Forelimb muscle (tissue), 1 donor: Measurements from ENCODE around the gene CUL2. TPM values are rescaled to one million over a fixed set of nuclear protein-coding genes. Genes with fewer than 3 reads are reported as not detected.
A peak's percentile ranks its signal among the peaks of the same experiment; 100 is the strongest.
"Not testable (repeated sequence)": the region's sequence is repeated elsewhere in the genome, so short reads cannot be mapped to it uniquely, and the experiment has no call there.

Source experiments
- DNase-seq: peaks from one replicate; pipeline ENCODE4 v3.0.0-alpha.2; 2013; ENCODE audit warnings: low read depth
- polyA plus RNA-seq: library from polyadenylated mRNA; unstranded; fragments of 120-200 nt; gene quantifications from one replicate; pipeline ENCODE4 v1.2.1, GENCODE V29; 2013; ENCODE audit not compliant: insufficient read length

CUL2 gene
- polyA plus RNA-seq, 1 donor, result 42.5 TPM

DNA sequence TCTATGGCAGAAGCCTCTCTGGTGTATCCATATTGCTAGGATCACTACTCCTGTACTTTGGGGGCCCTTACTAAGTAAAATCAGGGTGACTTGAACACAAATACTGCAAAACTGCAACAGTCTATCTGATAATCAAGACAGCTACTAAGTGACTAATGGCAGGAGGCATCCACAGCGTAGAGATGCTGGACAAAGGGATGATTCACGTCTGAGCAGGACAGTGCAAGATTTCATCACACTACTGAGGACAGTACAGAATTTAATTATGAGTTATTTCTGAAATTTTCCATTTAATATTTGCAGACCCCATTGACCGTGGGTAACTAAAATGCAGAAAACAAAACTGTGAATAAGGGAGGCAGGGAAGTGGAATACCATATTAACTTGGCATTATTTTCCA lies 10.4 kb downstream of the CUL2 start:
- no peak for DNase-seq

DNA sequence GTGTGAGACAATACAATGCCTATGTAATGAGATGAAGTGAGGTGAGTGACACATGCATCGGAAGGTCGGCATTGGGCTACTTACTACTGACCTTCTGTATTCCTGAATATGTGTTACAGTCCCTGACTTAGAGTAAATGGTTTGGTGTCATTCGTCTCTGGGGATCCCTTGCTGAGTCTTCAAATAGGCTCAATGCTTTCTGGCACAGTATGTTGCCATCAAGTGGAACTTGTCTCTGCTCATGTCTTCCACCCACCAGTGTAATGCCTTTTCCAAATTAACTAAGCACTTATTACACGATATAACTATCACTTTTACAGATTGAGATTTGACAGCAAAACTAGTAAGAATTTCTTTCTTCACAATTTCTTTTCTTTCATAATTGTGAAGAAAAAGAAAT lies 10.9 kb downstream of the CUL2 start:
- no peak for DNase-seq

DNA sequence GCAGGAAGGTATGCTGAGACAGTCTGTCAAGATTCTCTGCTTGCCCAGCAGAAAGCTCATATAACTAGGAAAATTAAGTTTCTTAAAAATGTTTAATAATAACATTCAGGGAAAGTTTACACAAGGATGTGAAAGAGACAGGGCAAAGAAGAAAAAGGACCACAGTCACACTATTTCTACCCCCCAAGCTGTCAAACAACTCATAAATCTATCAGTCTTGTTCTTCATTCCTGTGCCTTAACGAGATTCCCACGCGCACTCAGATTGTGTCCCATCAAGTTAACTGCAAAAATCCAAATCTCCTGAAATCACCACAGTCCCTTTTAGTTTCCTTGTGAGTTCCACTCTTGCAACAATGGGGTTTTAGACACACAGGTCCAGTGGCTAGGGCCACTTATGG lies 14.9 kb downstream of the CUL2 start:
- DNase-seq, result no peak

DNA sequence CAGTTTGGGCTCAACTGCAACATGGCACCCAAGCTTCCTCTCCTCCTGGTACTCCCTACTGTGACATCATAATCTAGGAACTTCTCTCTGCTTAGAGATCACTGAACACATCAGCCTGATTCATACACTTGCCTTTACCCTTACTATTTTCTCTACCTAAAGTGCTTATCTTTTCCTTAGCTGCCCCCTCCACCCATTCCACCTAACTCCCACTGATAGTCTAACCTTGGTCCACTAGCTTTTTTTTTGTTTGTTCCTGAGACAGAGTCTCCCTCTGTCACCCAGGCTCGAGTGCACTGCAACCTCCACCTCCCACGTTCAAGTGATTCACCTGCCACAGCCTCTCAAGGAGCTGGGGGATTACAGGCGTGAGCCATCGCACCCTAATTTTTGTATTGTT lies 15.9 kb downstream of the CUL2 start:
- no peak for DNase-seq

DNA sequence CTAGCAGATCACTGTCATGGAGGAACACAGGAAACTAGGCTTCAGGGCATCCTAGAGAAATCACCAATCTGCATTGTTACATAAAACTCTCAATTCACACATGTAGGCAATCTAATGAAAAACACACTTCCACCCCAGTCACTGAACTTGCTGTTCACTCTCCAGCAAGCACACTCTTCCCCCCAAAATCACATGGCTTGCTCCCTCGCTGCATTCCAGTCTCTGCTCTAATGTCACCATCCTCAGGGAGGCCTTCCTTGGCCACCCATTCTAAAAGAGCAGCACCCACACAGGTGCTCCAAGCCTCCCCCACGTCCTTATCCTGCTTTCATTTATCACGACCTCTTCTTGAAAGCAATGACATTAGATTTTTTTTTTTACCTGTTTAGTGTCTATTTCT lies 19.6 kb downstream of the CUL2 start:
- no peak for DNase-seq

DNA sequence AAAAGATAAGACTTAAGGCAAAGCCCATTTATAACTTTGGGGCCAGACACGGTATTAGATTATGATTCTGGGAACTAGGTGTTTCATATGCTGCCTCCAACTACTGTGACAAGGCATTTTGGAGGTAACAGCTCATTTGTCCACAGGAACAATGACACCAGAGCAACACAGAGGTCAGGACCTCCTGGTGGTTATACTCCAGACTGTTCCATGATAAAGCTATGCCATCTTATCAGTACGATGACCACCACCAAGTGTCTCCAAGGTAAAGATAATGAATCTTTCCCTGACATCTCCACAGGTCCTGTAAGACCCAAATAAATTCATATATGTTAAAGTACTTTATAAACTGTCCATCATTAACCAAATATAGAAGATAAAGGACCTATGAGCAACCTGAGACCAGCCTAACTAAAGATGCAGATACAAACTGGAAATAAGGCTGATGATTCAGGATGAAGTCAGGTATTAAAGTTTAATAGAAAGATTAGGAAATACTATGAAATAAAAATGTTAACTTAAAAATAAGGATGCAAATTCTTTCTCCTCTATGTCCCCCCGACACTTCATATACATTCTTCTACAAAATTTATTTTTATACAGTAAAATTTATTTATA lies 26.2 kb downstream of the CUL2 start:
- DNase-seq, result no peak

DNA sequence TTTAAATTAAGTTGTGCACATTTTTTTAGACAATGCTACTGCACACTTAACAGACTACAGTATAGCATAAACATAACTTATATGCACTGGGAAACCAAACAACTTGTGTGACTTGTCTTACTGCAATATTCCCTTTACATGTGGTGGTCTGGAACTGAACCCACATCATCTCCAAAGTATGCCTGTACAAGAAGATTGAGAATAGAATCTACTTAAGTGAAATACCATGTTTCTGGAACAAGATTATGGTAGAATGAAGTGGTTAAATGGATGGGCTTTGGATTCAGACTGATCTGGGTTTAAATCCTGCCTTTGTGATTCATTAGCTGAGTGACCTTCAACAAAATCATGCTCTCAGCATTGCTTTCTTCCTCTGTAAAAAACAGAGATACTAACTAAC lies 30.7 kb downstream of the CUL2 start:
- no peak for DNase-seq

DNA sequence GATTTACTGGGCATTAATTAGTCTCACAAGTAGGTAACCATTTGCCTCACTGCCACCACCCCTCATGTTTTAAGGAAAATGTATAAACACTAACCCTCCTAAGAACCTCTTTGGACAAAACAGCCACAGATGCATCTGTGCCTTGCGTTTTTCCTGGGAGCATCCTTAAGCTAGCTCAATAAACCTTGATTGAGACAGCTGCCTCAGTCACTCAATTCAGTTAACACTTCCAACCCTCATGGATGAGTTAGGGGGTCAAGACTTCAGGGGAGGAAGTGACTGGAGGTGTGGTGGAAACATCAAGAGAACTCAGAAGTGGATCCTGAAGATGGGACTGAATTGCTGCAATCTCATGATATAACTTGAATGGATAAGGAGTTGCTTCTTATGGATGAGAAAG lies 31.5 kb downstream of the CUL2 start:
- DNase-seq, result no peak

DNA sequence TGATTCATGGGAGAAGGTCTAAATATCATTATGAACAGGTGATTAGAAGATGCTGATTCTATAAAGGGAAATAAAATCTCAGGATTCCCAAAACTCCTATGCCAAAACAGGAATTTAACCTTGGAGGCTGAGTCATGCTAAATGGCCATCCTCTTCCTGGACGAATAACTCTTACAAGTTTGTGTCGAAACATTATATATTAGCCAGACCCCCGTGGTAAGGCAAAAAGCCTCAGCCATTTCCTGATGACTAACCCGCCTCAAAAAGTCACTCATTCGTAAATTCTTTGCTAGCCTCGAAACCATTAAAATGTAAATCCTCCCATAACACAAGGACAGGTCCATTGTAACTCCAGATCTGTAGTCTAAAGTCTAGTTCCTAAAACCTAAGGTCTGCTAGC lies 32.0 kb downstream of the CUL2 start:
- DNase-seq, result no peak

DNA sequence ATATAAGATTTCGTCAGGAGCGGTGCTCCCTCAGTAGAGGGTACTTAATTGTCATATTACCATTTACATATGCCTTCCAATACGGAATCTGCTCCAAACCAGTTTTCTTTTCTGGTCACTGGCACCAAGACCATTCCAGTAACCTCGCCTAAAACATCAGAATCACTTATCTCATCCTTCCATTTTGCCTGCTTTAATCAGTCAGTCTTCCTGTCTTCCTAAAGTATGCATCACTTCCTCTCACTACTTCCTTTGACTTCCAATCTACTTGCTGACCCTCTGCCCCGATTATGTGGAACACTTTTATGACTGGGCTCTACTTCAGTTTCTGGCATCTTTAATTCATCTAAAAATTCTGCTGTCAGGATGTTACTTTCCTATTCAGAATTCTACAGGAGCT lies 33.5 kb downstream of the CUL2 start:
- no peak for DNase-seq

DNA sequence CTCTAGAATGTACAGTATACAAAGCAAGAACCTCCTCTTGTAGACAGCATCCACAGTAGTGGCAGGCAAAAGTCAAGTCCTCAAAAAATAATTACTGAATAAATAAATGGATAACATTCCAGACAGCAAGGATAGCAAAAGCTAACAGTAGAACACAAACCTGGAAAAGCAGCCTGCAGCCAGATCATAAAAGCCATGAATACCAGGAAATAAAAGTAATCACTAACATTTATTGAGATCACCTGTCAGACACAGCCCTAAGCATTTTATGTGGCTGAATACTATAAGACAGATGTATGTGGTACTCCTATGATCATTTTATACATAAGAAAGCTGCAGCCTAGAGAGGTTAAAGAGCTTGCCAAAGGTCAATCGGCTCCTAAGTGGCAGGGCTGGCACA lies 34.0 kb downstream of the CUL2 start:
- DNase-seq, result no peak

DNA sequence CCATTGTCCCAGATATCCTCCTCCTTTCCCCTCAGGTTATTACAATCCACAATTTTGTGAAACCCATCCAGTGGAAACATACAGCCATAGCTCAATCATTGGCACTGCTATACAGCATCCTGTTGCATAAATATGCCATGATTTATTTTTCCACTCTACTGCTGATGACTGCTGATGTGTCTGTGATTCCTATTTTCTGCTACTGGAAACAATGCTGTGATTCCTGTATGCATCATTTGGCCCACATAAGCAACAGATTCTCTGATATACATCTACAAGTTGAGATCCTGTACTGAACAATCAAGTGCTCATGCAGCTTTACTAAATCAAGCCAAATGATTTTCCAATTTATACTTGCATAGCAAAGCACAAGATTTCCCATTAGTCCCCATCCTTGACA lies 39.6 kb downstream of the CUL2 start:
- no peak for DNase-seq

DNA sequence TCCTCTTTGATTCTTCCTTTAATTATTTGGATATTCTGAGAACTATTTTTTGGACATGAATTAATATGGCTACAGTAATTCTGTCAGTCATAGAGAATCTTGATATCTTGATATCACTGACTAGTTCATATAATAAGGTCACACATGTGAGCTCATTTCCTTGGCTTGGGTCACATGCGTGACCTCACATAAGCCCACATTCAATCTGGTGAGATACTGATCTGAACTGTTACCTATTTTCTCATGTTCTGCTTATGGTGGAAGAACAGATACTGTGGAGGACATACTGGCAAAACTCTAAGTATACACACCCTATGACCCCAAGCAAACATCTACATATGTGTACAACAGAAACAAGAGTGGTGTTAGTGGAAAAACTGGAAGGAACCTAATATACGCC lies 44.1 kb downstream of the CUL2 start:
- DNase-seq, result no peak

DNA sequence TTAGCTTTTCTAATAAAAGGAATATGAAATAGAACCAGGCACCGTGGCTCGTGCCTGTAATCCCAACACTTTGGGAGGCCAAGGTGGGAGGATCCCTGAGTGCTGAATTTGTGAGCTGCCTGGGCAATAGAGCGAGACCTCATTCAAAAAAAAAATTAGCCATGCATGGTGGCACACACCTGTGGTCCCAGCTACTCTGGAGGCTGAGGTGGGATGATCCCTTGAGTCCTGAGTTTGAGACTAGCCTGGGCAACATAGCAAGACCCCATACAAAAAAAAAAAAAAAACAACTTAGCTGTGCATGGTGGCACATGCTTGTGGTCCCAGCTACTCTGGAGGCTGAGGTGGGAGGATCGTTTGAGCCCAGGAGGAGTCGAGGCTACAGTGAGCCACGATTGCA lies 44.9 kb downstream of the CUL2 start:
- not testable (repeated sequence) for DNase-seq

DNA sequence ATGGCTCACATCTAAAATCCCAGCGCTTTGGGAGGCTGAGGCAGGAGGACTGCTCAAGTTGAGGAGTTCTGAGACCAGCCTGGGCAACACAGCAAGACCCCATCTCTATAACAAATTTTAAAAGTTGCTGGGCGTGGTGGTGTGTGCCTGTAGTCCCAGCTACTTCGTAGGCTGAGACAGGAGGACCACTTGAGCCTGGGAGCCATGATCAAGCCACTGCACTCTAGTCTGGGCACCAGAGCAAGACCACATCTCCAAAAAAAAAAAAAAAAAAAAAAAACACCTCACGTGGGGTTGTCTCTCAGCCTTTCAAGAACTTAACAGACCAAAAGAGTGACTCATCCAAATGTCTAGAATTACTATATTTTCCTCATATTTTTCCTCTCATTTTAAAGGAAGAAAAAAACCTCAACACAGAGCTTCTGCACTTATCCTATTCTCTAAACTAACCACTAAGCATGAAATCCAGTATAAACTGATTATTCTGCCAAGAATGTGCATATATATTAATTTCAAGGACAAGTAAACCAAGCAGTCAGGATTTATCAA lies 46.3 kb downstream of the CUL2 start:
- no peak for DNase-seq

DNA sequence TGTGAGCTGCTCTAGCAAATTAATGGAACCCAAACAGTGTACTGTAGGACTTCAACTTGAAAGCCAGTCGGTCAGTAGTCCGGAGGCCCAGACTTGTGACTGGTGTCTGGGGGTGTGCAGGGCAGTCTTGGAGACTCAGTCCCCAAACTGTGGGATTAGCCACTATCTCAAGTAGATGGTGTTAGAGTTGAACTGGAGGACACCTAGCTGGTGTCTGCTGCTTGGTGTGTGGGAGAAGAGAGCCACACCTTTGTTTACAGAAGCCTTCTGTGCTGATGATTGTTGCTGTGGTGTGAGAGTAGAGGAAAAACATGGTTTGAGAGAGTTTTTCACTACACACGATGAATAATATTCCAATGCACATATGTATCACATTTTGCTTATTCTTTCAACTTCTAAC lies 47.4 kb downstream of the CUL2 start:
- no peak for DNase-seq

DNA sequence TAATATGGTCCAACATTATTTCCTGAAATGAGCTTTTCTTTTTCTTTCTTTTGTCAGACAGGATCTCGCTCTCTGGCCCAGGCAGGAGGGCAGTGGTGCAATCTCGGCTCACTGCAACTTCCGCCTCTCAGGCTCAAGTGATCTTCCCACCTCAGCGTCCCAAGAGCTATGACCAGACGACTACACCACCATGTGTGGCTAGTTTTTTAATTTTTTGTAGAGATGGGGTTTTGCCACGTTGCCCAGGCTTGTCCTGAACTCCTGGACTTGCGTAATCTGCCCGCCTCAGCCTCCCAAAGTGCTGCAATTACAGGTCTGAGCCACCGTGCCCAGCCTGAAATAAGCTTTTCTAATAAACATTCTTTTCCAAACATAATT lies 48.6 kb downstream of the CUL2 start:
- DNase-seq, result no peak

DNA sequence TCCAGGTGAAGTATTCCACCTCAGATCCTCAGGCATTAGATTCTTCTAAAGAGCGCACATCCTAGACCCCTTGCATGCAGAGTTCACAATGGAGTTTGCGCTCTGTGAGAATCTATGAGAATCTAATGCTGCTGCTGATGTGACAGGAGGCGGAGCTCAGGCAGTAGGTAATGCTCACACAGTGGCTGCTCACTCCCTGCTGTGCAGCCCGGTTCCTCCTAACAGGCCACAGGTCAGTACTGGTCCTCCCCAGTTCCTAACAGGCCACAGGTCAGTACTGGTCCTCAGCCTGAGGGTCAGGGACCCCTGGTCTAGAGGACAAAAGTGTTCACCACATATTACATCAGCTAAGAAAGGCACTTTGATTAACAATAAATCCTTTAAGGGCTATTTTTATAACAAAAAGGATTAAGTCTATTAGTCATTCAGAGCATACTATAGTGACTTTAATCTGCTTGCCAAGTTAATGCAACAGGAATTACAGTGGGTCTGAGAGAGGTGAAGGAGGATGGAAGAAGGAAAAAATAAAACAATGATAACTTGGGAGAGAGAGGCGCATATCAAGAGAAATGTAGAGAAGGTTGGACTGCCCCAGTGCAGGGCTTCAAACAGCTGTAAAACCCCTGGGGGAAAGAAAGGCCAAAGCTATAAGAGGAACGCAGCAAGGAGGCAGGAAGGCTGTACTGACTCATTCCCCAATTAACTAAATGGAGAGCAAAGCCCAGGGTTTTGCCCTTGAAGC lies 49.2 kb downstream of the CUL2 start:
- DNase-seq, result no peak

DNA sequence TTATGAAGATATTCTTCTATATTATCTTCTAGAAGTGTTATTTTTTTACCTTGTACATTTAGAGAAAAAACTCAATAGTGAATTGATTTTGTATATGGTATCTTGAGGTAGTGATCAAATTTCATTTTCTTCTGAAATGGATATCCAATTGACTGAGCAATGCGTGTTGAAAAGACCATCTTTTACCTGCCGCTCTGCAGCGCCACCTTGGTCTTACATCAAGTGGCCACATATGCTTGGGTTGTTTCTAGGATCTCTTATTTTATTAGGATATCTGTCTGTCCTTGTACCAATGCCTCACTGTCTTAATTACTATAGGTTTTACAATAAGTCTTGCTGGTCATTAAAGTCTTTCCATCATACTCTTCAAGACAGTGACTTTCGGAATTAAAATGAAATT lies 53.0 kb downstream of the CUL2 start:
- DNase-seq, result no peak

DNA sequence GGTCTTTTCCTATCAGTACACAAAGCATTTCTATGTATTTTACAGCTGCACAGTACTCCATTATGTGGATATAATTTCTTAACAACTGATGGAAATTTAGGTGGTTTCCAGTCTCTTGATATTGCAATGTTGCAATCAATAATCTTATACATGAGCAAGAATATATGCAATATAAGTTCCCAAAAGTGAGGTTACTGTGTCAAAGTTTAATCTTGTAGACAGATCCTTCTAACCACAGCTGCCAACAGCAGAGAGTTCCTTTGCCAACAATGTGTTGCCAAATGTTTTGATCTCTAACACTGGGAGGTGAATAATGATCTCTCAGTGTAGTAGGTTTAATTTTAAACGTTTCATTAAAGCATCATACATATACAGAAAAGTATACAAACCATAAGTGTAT lies 54.5 kb downstream of the CUL2 start:
- DNase-seq, result no peak

DNA sequence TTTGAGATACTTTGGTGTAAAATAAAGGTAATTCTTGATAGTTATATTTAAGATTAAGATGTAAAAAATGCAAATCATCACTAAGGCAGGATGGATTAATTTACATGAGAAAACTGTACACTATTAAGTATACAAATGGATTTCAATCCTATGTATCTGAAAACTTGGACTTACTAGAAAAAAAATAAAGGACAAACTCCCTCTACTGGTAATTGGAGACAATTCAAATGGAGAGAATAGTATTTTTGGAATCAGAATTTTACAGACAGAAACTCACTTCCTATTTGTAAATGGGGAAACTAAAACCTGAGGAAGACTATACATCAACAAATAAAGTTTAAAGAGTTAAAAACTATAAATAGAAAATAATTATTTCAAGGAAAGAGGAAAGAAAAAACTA lies 62.6 kb downstream of the CUL2 start:
- DNase-seq, result peak; percentile 24

DNA sequence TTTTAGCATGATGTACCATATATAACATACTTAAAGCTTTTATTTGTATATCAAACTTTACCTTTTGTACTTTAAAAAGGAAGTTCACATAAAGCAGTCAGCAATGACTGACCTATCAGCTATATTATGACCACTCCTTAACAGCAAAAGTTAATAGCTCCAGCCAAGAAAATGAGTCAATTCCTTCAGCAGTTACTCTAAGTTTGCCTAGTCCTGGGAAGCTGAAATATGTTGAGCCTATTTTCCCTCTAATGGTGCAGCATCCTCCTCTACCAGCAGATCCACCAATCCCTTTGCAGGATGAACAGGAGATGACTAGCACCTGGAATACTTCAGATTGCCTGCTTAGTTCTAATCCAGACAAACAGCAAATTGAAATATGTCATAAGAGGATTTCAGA lies 64.2 kb downstream of the CUL2 start:
- no peak for DNase-seq

DNA sequence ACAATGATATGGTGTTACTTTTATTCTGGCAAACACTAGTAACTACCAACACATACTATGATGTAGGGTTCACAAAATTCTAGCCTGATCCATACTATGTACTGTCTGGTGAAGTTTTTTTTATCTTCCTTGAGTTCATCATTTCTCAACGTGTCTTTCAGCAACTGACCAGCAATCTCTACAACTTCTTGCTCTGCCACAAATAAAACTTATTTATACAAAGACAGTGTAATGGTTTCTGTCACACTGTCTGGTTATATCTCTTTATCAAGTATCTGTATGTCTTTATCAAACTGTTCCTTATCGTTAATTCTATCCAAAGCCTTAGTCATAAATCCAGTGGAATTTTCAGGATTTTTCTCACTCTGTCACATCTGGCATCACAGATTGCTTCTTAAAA lies 69.7 kb downstream of the CUL2 start:
- DNase-seq, result no peak
